ENCODE measurements around the gene SORT1. TPM values are rescaled to one million over a fixed set of nuclear protein-coding genes. Genes with fewer than 3 reads are reported as not detected.

SORT1 gene
- total and polyA plus RNA-seq, 2 of the 8 experiments (the other 6 are each of a cell fraction or from before 2014, with no cell fraction given), result 18.7 to 69.6 TPM

- Histone ChIP-seq H3K27ac (ENCODE audit: low read depth, low read length) (no peak overlapping the region), H3K23ac (ENCODE audit: insufficient read length) (no peak overlapping the region), H3K56ac (replicated peaks; ENCODE audit: insufficient read length, low read depth, low read length) (no peak overlapping the region), H3K9ac (replicated peaks in 1 of 4; ENCODE audit: extremely low read depth in 1 of 4, low read depth in 3 of 4, low read length in 3 of 4) (no peak overlapping the region), H2BK120ac (replicated peaks; ENCODE audit: low read depth, low read length) (no peak overlapping the region), H3K9me3 (ENCODE audit: insufficient read depth in 2 of 2, low read depth in 1 of 2, low read length in 1 of 2) (no peaks in the 10 kb centered on the region), H2BK5ac (ENCODE audit: low read depth, low read length) (no peak overlapping the region), H3K23me2 (ENCODE audit: low read depth, low read length) (peaks cover 8% of the 10 kb centered on the region), H4K91ac (replicated peaks; ENCODE audit: insufficient read length, low read length) (no peak overlapping the region), H2BK15ac (ENCODE audit: low read length) (no peak overlapping the region), H3K79me2 (ENCODE audit: control insufficient read depth in 1 of 2, insufficient read depth in 2 of 2, low read length in 2 of 2) (peaks cover 0 to 80% of the 10 kb centered on the region in 2 experiments; a peak in 3 of 4 replicates), H3K27me3 (replicated peaks in 1 of 4; ENCODE audit: control insufficient read depth in 3 of 4, extremely low read depth in 1 of 4, insufficient read depth in 3 of 4, low read length in 3 of 4) (no peaks in the 10 kb centered on the region), H4K5ac (ENCODE audit: insufficient read length, low read depth, low read length) (no peak overlapping the region), H3K18ac (ENCODE audit: extremely low read depth, low read length) (no peak overlapping the region), H2BK20ac (ENCODE audit: low read length) (no peak overlapping the region), H3K36me3 (ENCODE audit: control insufficient read depth in 2 of 4, insufficient read depth in 4 of 4, low read length in 3 of 4) (no peaks in the 10 kb centered on the region), H4K8ac (ENCODE audit: extremely low read depth, insufficient read depth, low read length) (no peak overlapping the region), H3K4me2 (ENCODE audit: insufficient read depth in 1 of 2, low read depth in 2 of 2, low read length in 2 of 2) (no peak overlapping the region), H3K79me1 (ENCODE audit: low read depth, low read length) (0 out of 2 replicates have a peak, but pooled peaks cover 5% of the 10 kb centered on the region), H3K4me1 (replicated peaks in 1 of 4; ENCODE audit: control insufficient read depth in 3 of 4, insufficient read depth in 4 of 4, low read length in 3 of 4) (peaks cover 3 to 9% (median 6%) of the 10 kb centered on the region in 4 experiments; a peak in 6 of 7 replicates), H3K14ac (ENCODE audit: insufficient read length) (no peak overlapping the region), H2BK12ac (ENCODE audit: low read depth, low read length) (no peak overlapping the region), H3K4ac (replicated peaks; ENCODE audit: insufficient read length, low read depth, low read length) (no peak overlapping the region), H4K20me1 (replicated peaks in 1 of 2; ENCODE audit: control insufficient read depth in 1 of 2, insufficient read depth in 2 of 2, low read length in 2 of 2) (peaks cover 0 to 8% of the 10 kb centered on the region in 2 experiments), H3K4me3 (ENCODE audit: extremely low read depth in 1 of 4, insufficient read depth in 2 of 4, low read depth in 3 of 4, low read length in 4 of 4) (no peak overlapping the region), H2AFZ (ENCODE audit: low read length) (no peak overlapping the region), H2AK5ac (ENCODE audit: low read depth, low read length) (no peak overlapping the region)
- ChIA-PET POLR2A (ENCODE audit: partially characterized antibody) (interaction anchor here (1.0 kb wide), 1 partner anchor 117 kb away, joined by 3 read pairs; no protein-coding TSS in a partner anchor), CTCF (ENCODE audit: partially characterized antibody) (no interaction called here)
- FAIRE-seq (no peak), DNase-seq (ENCODE audit: low read depth in 1 of 2, low spot score in 2 of 2) (no peak)
- TF ChIP-seq EGR1 (IDR thresholded peaks at IDR 0.05; ENCODE audit: borderline replicate concordance, low read depth, low read length), result no peak
- TF ChIP-seq ZNF274 (IDR thresholded peaks at IDR 0.05; ENCODE audit: borderline replicate concordance, extremely low read depth, low read length), result no peak
- 76% methylated on average over 2 of the region's 2 CpGs; no CpG with 5 or more reads in 1 of the 2 experiments for WGBS, 2 experiments (ENCODE audit: extremely low coverage in 1 of 2, insufficient coverage in 1 of 2, insufficient read length in 1 of 2, insufficient replicate concordance in 2 of 2, low coverage in 1 of 2, low lambda C conversion rate in 2 of 2, missing lambda C conversion rate in 1 of 2)
Measured at GRCh38 chr1:109393617-109394233, 4.0 kb downstream of the SORT1 start.
